ENCODE measurements around the gene PPP1R1A.

Gene PPP1R1A

GRCh38 chr12:54588110-54588889, at the start of gene PPP1R1A:
TSS of gene PPP1R1A (minus strand) at chr12:54588659. CDS start at chr12:54588488, 171 bp downstream.
- DNase-seq (ENCODE audit: low read depth in 2 of 2), result no peak

GRCh38 chr12:54634795-54635194, 46.3 kb upstream of the PPP1R1A start, which contains the start of gene LACRT:
TSS of gene LACRT (minus strand) at chr12:54634895. CDS start at chr12:54634841, 54 bp downstream.
- DNase-seq (ENCODE audit: low read depth in 2 of 2), result no peak

- no peak for DNase-seq (ENCODE audit: low read depth in 2 of 2)
These were observed 43.7 kb upstream of the PPP1R1A start for GRCh38 chr12:54631988-54632728.

- no peak for DNase-seq (ENCODE audit: low read depth in 2 of 2)
These were observed 43.1 kb upstream of the PPP1R1A start for GRCh38 chr12:54631551-54631950.

GRCh38 chr12:54629925-54630324, 41.5 kb upstream of the PPP1R1A start:
- no peak for DNase-seq (ENCODE audit: low read depth in 2 of 2)

- DNase-seq (ENCODE audit: low read depth in 2 of 2), result no peak
These were observed 39.9 kb upstream of the PPP1R1A start for GRCh38 chr12:54628186-54628846.

- DNase-seq (ENCODE audit: low read depth in 2 of 2), result no peak
These were observed 38.8 kb upstream of the PPP1R1A start for GRCh38 chr12:54627304-54627703.

- DNase-seq (ENCODE audit: low read depth in 2 of 2), result no peak
These were observed 37.1 kb upstream of the PPP1R1A start for GRCh38 chr12:54625598-54625997.

GRCh38 chr12:54624315-54625279, 36.1 kb upstream of the PPP1R1A start:
- no peak for DNase-seq (ENCODE audit: low read depth in 2 of 2)

- no peak for DNase-seq (ENCODE audit: low read depth in 2 of 2)
These were observed 34.2 kb upstream of the PPP1R1A start for GRCh38 chr12:54622463-54623183.

GRCh38 chr12:54616933-54617680, 28.6 kb upstream of the PPP1R1A start:
- no peak for DNase-seq (ENCODE audit: low read depth in 2 of 2)

- DNase-seq (ENCODE audit: low read depth in 2 of 2), result no peak
These were observed 23.8 kb upstream of the PPP1R1A start for GRCh38 chr12:54612225-54612750.

GRCh38 chr12:54611715-54612149, 23.3 kb upstream of the PPP1R1A start:
- DNase-seq (ENCODE audit: low read depth in 2 of 2), result no peak

- no peak for DNase-seq (ENCODE audit: low read depth in 2 of 2)
These were observed 20.3 kb upstream of the PPP1R1A start for GRCh38 chr12:54608769-54609168.

- DNase-seq (ENCODE audit: low read depth in 2 of 2), result no peak
These were observed 19.7 kb upstream of the PPP1R1A start for GRCh38 chr12:54608156-54608555.

- no peak for DNase-seq (ENCODE audit: low read depth in 2 of 2)
These were observed 18.1 kb upstream of the PPP1R1A start for GRCh38 chr12:54606556-54606955.

GRCh38 chr12:54605138-54605970, 16.9 kb upstream of the PPP1R1A start:
- DNase-seq (ENCODE audit: low read depth in 2 of 2), result no peak

- DNase-seq (ENCODE audit: low read depth in 2 of 2), result no peak
These were observed 16.0 kb upstream of the PPP1R1A start for GRCh38 chr12:54604436-54604835.

- DNase-seq (ENCODE audit: low read depth in 2 of 2), result no peak
These were observed 15.4 kb upstream of the PPP1R1A start for GRCh38 chr12:54603872-54604271.

Data from activated CD8-positive, alpha-beta memory T cell treated with anti-CD3 and anti-CD28 coated beads for 4 hours (primary cell).